Measurements from ENCODE around the gene LRMDA.

The LRMDA gene

DNA sequence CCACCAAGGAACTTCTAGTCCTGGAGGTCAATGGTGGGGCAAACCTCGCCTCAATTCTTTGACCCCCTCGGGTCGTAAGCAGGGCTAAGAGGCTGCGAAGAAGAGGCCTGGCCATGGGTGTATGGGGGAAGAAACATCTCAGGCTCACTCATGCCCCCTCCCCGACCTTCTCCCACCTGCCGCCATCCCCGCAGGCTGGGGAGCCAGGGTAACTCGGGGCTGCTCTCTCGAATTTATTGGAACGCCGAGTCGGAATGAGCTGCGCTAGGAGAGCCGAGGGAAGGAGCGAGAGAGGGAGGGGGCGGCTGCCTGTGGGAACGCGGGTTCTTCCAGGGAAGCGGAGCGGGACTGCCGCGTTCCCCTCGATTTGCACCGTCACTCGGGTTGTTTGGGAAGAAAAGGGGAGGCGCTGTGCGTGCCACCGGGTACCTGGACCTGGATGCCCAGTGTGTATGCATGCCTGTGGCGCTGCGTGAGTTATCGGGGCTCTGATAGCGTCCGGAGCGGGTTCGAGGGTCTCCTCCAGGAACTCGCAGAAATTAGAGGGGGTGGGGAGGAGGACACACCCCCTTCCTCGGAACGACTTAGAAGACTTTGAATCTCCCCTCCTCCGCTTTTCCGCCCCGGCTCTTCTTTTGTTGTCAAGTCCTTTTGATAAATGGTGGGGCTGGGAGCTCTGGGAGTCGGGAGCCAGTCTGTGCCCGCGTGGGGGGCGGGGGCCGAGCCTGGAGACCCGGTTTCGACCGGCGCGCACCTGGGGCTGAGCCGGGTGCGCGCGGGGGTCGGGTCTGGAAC, 28.1 kb upstream of the LRMDA start:
- peak overlapping the region; percentile 78 for H3K9ac ChIP-seq (ENCODE audit: low read length)

DNA sequence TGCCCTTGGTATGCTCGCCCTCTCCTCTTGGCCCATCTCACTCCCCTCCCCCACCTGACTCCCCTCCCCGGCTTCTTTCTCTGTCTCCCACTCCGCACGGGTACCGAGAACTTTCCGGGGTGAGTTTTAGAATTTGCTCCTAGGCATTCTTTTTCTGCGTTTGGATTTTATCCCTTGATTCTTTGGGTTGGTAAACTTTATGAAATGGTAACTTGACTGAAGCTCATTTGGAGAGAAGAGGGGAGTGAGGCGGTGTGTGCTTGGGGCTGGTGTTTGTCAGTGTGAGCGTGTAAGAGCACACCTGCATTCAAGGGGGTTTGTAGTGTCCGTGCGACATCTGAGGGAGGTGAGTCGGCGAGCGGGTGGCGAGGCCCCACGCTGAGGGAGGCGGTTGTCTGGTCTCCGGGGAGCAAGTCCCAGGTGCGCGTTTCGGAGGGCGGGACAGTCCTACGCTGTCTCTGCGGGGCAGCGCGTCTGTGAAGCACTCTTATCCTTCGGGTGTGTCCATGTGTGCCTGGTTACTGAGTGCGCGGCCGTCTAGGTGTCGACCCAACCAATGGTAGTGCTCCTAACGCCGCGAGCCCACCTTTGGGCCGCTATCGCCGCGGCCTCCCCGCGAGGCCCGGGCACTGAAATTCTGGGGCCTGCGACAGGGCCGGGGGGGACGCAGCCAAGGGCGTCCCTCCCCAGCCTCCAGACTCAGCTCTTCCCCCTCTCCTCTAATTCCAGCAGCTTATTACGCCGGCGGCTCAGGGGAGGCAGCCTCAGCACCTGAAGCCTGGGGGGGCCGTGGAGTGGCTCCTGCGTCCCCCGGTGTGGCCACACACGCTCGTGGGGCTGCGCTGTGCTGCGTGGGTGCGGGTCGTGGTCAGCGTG, 27.2 kb upstream of the LRMDA start:
- no peak overlapping the region for H3K27ac ChIP-seq (ENCODE audit: low read depth, low read length)
- peak overlapping the region; percentile 78 for H3K4me3 ChIP-seq (ENCODE audit: low read depth, low read length)
- H3K9me3 ChIP-seq (ENCODE audit: control insufficient read depth, insufficient read depth, low read depth, low read length): no peaks in the 10 kb centered on the region
- H3K9ac ChIP-seq (ENCODE audit: low read length): peak overlapping the region; percentile 53
- H3K27me3 ChIP-seq (ENCODE audit: control insufficient read depth, insufficient read depth, low read length): peaks cover 92% of the 10 kb centered on the region
- H3K4me1 ChIP-seq (ENCODE audit: control insufficient read depth, insufficient read depth, low read length): peaks cover 41% of the 10 kb centered on the region
- no peaks in the 10 kb centered on the region for H3K36me3 ChIP-seq (ENCODE audit: control insufficient read depth, insufficient read depth, low read length)

More for the DNA sequence above, 28.1 kb upstream of the LRMDA start:
- no peak overlapping the region; the same call in 1 of the 2 replicates for H3K27ac ChIP-seq (ENCODE audit: low read depth, low read length)
- peaks cover 92% of the 10 kb centered on the region for H3K27me3 ChIP-seq (ENCODE audit: control insufficient read depth, insufficient read depth, low read length)
- peak overlapping the region; percentile 78 for H3K4me3 ChIP-seq (ENCODE audit: low read depth, low read length)
- no peaks in the 10 kb centered on the region for H3K9me3 ChIP-seq (ENCODE audit: control insufficient read depth, insufficient read depth, low read depth, low read length)
- H3K36me3 ChIP-seq (ENCODE audit: control insufficient read depth, insufficient read depth, low read length): no peaks in the 10 kb centered on the region
- H3K4me1 ChIP-seq (ENCODE audit: control insufficient read depth, insufficient read depth, low read length): peaks cover 45% of the 10 kb centered on the region

DNA sequence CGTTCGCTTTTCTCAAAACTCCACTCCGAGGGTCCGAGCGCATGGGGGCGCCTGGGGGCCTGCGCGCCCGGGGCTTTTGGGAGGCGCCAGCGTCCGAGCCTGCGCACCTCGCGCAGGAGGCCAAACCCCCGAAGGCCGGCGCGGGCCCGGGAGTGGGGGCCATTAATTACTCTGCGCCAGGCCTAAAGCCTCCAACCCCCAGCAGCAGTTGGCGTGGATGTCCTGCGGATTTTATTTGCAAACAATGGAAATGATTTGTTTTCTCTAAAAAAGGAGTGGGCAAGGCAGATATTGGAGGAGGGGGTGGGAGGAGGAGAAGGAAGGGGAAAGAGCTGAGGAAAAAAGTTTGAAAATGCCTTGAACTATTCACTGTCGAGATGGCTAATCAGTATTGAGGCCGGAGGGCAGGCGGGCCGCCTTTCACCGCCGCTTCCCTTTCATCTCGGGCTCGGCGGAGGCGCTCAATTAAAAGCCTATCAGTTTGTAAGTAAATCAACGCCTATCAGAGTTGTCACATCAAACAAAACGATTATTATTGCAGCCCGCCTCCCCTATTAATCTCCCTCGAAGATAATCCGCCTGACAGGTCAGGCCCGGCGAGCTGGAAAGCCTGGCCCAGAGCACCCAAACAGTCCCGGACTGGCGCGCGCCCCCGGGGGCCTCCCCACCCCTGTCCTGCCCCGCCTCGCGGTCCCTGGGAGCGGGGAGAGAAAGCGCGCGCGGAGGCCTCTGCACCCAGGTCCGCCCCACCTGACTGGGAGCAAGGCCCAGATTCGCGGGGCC, 26.4 kb upstream of the LRMDA start:
- Histone ChIP-seq H3K4me1 (ENCODE audit: control insufficient read depth, insufficient read depth, low read length) (peaks cover 45% of the 10 kb centered on the region), H3K27me3 (ENCODE audit: control insufficient read depth, insufficient read depth, low read length) (peaks cover 92% of the 10 kb centered on the region), H3K9ac (ENCODE audit: low read length) (peak overlapping the region; percentile 53), H3K4me3 (ENCODE audit: low read depth, low read length) (peak overlapping the region; percentile 78), H3K36me3 (ENCODE audit: control insufficient read depth, insufficient read depth, low read length) (no peaks in the 10 kb centered on the region), H3K9me3 (ENCODE audit: control insufficient read depth, insufficient read depth, low read depth, low read length) (no peaks in the 10 kb centered on the region), H3K27ac (ENCODE audit: low read depth, low read length) (no peak overlapping the region)

DNA sequence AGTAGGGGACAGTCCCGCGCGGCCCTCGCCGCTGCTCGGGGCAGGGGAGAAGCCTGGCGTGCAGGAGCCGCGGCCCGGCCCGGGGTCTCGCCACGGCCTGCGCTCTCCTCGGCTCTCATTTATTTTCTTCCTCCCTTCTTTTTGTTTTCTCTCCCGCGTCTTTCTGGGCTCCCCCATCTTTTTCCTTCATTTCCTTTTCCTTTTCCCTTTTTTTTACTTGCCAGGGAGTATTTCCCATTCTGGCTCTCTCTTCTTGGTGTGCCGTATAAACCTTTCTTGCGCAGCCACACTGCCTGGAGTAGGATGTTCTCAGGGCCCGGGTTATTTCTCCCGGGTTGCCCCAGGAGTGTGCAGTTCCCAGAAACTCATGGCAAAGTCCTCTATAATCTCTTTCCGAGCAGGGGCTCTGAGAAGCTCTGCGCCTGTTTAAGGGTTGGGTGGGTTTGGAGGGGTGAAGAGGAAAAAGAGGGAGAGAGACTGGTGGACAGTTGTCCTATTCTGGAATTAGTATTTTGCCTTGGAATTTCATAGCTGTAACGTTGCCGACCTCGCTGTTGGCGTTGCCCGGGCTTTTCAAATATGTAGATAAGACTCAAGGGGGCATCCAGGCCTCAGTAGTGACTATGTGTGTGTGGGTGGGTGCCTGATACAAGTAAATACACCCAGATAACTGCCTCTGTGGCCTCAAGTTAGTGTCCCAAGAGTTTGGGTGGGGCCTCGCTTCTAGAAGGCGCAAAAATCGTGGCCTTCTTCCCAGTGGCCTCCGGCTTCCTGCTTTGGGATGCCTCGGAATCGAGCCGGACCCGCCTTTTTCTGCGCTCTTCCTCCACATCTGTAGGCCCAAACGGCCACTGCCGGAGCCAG, 25.6 kb upstream of the LRMDA start:
- Histone ChIP-seq H3K36me3 (ENCODE audit: control insufficient read depth, insufficient read depth, low read length) (no peaks in the 10 kb centered on the region), H3K4me1 (ENCODE audit: control insufficient read depth, insufficient read depth, low read length) (peaks cover 52% of the 10 kb centered on the region), H3K27ac (ENCODE audit: low read depth, low read length) (no peak overlapping the region), H3K4me3 (ENCODE audit: low read depth, low read length) (peak overlapping the region; percentile 78), H3K9me3 (ENCODE audit: control insufficient read depth, insufficient read depth, low read depth, low read length) (no peaks in the 10 kb centered on the region), H3K27me3 (ENCODE audit: control insufficient read depth, insufficient read depth, low read length) (peaks cover 92% of the 10 kb centered on the region), H3K9ac (ENCODE audit: low read length) (peak overlapping the region; percentile 20)

DNA sequence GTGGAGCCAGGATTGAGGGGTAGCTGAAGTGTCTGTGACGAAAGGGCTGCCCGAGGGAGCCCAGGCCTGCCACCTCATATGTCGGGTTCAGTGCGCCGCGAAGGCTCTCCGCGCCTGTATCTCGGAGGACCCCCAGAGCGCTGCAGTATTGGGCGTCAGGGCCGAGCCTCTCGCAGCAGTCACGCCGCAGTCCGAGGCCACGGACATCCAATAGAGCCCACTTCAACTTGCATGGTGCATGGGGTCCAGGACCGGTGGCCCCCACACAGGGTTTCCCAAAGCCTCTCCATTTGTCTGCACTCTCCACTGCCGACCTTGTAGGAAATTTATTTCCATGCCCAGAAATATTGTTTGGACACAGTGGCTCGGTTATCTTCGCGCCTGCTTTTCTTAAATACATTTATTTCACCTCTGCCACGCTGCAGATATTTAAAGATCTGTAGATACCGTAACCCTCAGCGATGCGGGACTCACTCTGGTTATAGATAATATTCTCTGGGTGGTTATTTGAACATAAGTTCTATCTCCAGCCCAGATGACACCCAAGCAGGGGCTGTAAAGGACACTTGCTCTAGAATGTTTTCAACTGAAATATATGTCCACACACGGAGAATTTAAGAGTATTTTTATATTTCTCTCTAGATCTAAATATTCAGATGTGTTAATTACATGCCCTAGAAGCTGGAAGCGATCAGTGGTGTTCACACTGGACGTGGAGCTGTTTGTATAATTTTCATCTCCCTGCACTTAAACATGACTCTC, 24.8 kb upstream of the LRMDA start:
- no peaks in the 10 kb centered on the region for H3K36me3 ChIP-seq (ENCODE audit: control insufficient read depth, insufficient read depth, low read length)
- no peaks in the 10 kb centered on the region for H3K9me3 ChIP-seq (ENCODE audit: control insufficient read depth, insufficient read depth, low read depth, low read length)
- H3K27ac ChIP-seq (ENCODE audit: low read depth, low read length): no peak overlapping the region
- peak overlapping the region; percentile 80 for H3K4me3 ChIP-seq (ENCODE audit: low read depth, low read length)
- peaks cover 92% of the 10 kb centered on the region for H3K27me3 ChIP-seq (ENCODE audit: control insufficient read depth, insufficient read depth, low read length)
- peak overlapping the region; percentile 20 for H3K9ac ChIP-seq (ENCODE audit: low read length)
- peaks cover 49% of the 10 kb centered on the region for H3K4me1 ChIP-seq (ENCODE audit: control insufficient read depth, insufficient read depth, low read length)

DNA sequence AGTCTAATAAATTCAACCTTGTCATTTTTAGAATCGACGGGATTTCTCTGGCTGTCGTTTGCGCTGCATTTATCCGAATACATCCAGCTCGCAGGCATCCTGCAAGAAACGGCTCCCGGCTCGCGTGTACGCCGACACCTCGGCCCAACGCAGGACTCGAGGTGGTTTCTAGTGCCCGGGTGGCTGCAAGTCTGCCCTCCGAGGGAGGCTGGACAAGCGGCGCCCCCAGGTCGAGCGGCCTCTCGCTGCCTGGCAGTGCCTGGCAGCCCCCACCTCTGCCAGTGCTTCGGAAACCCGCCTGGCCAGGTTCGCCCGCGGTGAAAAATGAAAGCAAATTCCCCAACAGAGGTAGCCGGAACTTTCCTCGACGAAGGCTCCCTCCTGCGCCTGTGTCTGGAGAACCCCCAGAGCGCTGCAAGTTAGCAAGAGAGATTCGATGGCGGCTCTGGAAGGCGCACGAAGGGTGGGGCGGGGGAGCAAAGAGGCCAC, 24.2 kb upstream of the LRMDA start:
- no peak overlapping the region for H3K27ac ChIP-seq (ENCODE audit: low read depth, low read length)

DNA sequence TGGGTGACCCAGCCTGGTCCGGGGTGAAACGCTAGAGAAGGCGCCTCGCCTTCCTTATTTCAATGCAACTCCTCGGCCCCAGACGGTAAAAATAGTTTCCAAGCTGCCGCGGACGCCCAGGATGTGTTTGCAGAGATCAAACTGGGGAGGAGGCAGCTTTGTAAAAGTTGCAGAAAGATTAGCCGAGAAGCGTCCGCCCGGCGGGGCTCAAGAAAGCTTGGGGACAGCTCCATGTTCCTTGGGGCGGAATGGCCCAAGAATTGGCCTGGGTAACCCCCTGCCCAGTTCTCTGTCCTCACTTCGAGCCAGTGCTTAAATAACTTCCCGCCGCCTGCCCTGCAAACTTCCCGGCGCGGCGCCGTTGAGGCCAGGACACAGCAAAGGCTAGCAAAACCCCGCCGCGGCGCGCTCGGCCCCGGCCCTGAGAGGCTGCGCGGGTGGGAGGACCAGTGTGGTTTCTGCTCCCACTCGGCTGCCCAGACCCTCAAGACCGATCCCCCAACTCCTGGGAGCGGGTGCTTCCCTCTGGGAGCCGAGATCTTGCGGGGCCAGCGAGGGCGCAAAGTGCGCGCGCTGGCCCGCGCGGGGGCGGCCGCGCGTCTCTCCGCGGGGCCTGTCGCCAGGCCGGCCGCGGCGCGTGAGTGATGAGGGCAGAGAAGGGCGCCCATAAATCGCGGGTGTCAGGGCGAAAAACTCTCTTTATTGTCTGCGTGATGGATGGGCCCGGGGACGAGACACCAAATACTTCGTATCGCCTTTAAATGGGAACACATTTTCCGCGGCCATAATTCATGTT, 23.5 kb upstream of the LRMDA start:
- peak overlapping the region; percentile 13 for H3K9ac ChIP-seq (ENCODE audit: low read length)
- peak overlapping the region; percentile 80 for H3K4me3 ChIP-seq (ENCODE audit: low read depth, low read length)
- peaks cover 48% of the 10 kb centered on the region for H3K4me1 ChIP-seq (ENCODE audit: control insufficient read depth, insufficient read depth, low read length)
- no peaks in the 10 kb centered on the region for H3K36me3 ChIP-seq (ENCODE audit: control insufficient read depth, insufficient read depth, low read length)
- no peak overlapping the region for H3K27ac ChIP-seq (ENCODE audit: low read depth, low read length)
- peaks cover 99% of the 10 kb centered on the region for H3K27me3 ChIP-seq (ENCODE audit: control insufficient read depth, insufficient read depth, low read length)
- no peaks in the 10 kb centered on the region for H3K9me3 ChIP-seq (ENCODE audit: control insufficient read depth, insufficient read depth, low read depth, low read length)

More for the DNA sequence above, 24.2 kb upstream of the LRMDA start:
- Histone ChIP-seq H3K9ac (ENCODE audit: low read length) (peak overlapping the region; percentile 13), H3K27me3 (ENCODE audit: control insufficient read depth, insufficient read depth, low read length) (peaks cover 96% of the 10 kb centered on the region), H3K9me3 (ENCODE audit: control insufficient read depth, insufficient read depth, low read depth, low read length) (no peaks in the 10 kb centered on the region), H3K36me3 (ENCODE audit: control insufficient read depth, insufficient read depth, low read length) (no peaks in the 10 kb centered on the region), H3K4me1 (ENCODE audit: control insufficient read depth, insufficient read depth, low read length) (peaks cover 49% of the 10 kb centered on the region), H3K4me3 (ENCODE audit: low read depth, low read length) (peak overlapping the region; percentile 80)

DNA sequence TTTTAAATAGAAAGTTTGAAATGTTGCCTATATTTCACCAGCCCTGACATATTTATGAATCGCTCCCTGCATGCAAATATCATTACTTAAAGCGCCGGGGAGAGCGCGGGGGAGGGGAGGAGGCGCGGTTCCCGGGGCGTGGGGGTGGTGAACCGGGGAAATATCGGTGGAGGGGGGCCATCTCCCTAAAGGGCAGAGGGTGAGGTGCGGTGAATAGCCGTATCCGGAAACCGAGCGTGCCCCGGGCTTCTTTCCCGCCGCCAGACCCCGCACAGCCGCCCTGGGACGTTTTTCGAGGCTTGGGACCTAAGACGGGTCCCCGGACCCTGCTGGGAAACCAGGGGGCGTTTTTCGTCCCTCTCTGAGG, 22.9 kb upstream of the LRMDA start:
- no peak overlapping the region for H3K9ac ChIP-seq (ENCODE audit: low read length)
- H3K27ac ChIP-seq (ENCODE audit: low read depth, low read length): no peak overlapping the region
- H3K4me1 ChIP-seq (ENCODE audit: control insufficient read depth, insufficient read depth, low read length): peaks cover 44% of the 10 kb centered on the region
- H3K27me3 ChIP-seq (ENCODE audit: control insufficient read depth, insufficient read depth, low read length): peaks cover 99% of the 10 kb centered on the region
- H3K4me3 ChIP-seq (ENCODE audit: low read depth, low read length): peak overlapping the region; percentile 80
- no peaks in the 10 kb centered on the region for H3K36me3 ChIP-seq (ENCODE audit: control insufficient read depth, insufficient read depth, low read length)
- H3K9me3 ChIP-seq (ENCODE audit: control insufficient read depth, insufficient read depth, low read depth, low read length): no peaks in the 10 kb centered on the region

All from HUES6 (cell line).